GM12864 (cell line): Measurements from ENCODE around the gene CERS6.

Experiments
- DNase-seq: peaks from one replicate; pipeline ENCODE4 v3.0.0-alpha.2; 2011; ENCODE audit warnings: low read depth
- H3K4me3 ChIP-seq: 2 replicates; pipeline ENCODE4 v1.5.1; 2011; ENCODE audit warnings: mild to moderate bottlenecking, low read depth, low read length, control low read depth
- CTCF ChIP-seq: IDR thresholded peaks from 2 replicates; pipeline ENCODE4 v1.5.1; 2011; ENCODE audit warnings: low read depth, mild to moderate bottlenecking, moderate library complexity, low read length, control low read depth, inconsistent platforms; ENCODE audit errors: missing control alignments

Gene CERS6

GRCh38 chr2:168433527-168433926, 22.5 kb upstream of the CERS6 start:
- TF ChIP-seq CTCF, result no peak
- no peak overlapping the region for H3K4me3 ChIP-seq
- no peak for DNase-seq

- no peak overlapping the region for H3K4me3 ChIP-seq
- TF ChIP-seq CTCF, result no peak
- no peak for DNase-seq
These were observed 21.9 kb upstream of the CERS6 start for GRCh38 chr2:168434146-168434545.

- no peak for TF ChIP-seq CTCF
- H3K4me3 ChIP-seq, result no peak overlapping the region
- no peak for DNase-seq
These were observed 19.2 kb upstream of the CERS6 start for GRCh38 chr2:168436840-168437239.

GRCh38 chr2:168438553-168438952, 17.5 kb upstream of the CERS6 start:
- DNase-seq, result no peak
- no peak overlapping the region for H3K4me3 ChIP-seq
- TF ChIP-seq CTCF, result no peak

- no peak for DNase-seq
- TF ChIP-seq CTCF, result no peak
These were observed 16.5 kb upstream of the CERS6 start for GRCh38 chr2:168439536-168439935.

GRCh38 chr2:168441214-168441872, 14.7 kb upstream of the CERS6 start:
- TF ChIP-seq CTCF, result no peak
- no peak for DNase-seq
- H3K4me3 ChIP-seq, result no peak overlapping the region

More at GRCh38 chr2:168439536-168439935, 16.5 kb upstream of the CERS6 start:
- H3K4me3 ChIP-seq, result no peak overlapping the region

GRCh38 chr2:168443818-168444217, 12.3 kb upstream of the CERS6 start:
- no peak overlapping the region for H3K4me3 ChIP-seq
- DNase-seq, result no peak
- TF ChIP-seq CTCF, result no peak
